ENCODE measurements around the gene TOP1.
"Not testable (repeated sequence)": the region's sequence is repeated elsewhere in the genome, so short reads cannot be mapped to it uniquely, and the experiment has no call there.

The TOP1 gene

DNA sequence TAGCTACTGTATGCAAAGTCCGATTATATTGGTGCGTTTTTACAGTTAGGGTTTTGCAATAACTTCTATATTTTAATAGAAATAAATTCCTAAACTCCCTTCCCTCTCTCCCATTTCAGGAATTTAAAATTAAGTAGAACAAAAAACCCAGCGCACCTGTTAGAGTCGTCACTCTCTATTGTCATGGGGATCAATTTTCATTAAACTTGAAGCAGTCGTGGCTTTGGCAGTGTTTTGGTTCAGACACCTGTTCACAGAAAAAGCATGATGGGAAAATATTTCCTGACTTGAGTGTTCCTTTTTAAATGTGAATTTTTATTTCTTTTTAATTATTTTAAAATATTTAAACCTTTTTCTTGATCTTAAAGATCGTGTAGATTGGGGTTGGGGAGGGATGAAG, 95.0 kb downstream of the TOP1 start:
- H3K27ac ChIP-seq (ENCODE audit: low read depth, low read length), result no peak overlapping the region
- H3K4me1 ChIP-seq (ENCODE audit: control insufficient read depth, insufficient read depth, low read length), result peaks cover 3% of the 10 kb centered on the region
- H3K4me3 ChIP-seq (ENCODE audit: low read length), result no peak overlapping the region
- H3K27me3 ChIP-seq (ENCODE audit: control insufficient read depth, insufficient read depth, low read length), result no peaks in the 10 kb centered on the region
- H3K9ac ChIP-seq (ENCODE audit: low read length), result no peak overlapping the region
- peaks cover 21% of the 10 kb centered on the region for H3K36me3 ChIP-seq (ENCODE audit: control insufficient read depth, insufficient read depth, low read length)

GRCh38 chr20:41124451-41125094, 96.0 kb downstream of the TOP1 start:
- H3K27me3 ChIP-seq (ENCODE audit: control insufficient read depth, insufficient read depth, low read length), result no peaks in the 10 kb centered on the region
- H3K27ac ChIP-seq (ENCODE audit: low read depth, low read length), result no peak overlapping the region
- no peak overlapping the region for H3K9ac ChIP-seq (ENCODE audit: low read length)
- no peak overlapping the region for H3K4me3 ChIP-seq (ENCODE audit: low read length)
- peaks cover 18% of the 10 kb centered on the region for H3K36me3 ChIP-seq (ENCODE audit: control insufficient read depth, insufficient read depth, low read length)
- H3K4me1 ChIP-seq (ENCODE audit: control insufficient read depth, insufficient read depth, low read length), result peaks cover 3% of the 10 kb centered on the region

GRCh38 chr20:41125530-41126457, 97.2 kb downstream of the TOP1 start:
- no peak overlapping the region for H3K9ac ChIP-seq (ENCODE audit: low read length)
- H3K4me3 ChIP-seq (ENCODE audit: low read length), result no peak overlapping the region
- H3K36me3 ChIP-seq (ENCODE audit: control insufficient read depth, insufficient read depth, low read length), result peaks cover 18% of the 10 kb centered on the region
- H3K27ac ChIP-seq (ENCODE audit: low read depth, low read length), result no peak overlapping the region
- no peaks in the 10 kb centered on the region for H3K4me1 ChIP-seq (ENCODE audit: control insufficient read depth, insufficient read depth, low read length)
- H3K27me3 ChIP-seq (ENCODE audit: control insufficient read depth, insufficient read depth, low read length), result no peaks in the 10 kb centered on the region

DNA sequence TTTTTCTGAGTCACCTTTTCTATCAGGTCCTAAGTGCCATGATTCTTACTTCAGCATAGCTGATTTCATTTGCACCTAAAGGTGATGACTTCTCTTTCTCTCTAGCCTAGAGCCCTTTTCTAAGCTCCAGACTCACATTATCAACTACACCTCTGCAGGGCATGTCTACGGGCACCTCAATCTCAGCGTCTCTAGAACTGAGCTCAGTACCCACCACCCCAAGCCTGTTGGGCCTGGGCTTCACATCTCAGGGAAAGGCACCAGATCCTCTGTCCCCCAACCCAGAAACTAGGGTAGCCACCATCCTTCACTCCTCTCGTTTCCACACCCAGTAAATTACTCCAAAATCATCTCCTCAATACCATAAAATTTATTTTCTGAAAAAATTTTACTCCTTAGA, 98.1 kb downstream of the TOP1 start:
- no peaks in the 10 kb centered on the region for H3K27me3 ChIP-seq (ENCODE audit: control insufficient read depth, insufficient read depth, low read length)
- H3K36me3 ChIP-seq (ENCODE audit: control insufficient read depth, insufficient read depth, low read length), result peaks cover 11% of the 10 kb centered on the region
- H3K4me3 ChIP-seq (ENCODE audit: low read length), result no peak overlapping the region
- no peak overlapping the region for H3K9ac ChIP-seq (ENCODE audit: low read length)
- H3K27ac ChIP-seq (ENCODE audit: low read depth, low read length), result no peak overlapping the region
- no peaks in the 10 kb centered on the region for H3K4me1 ChIP-seq (ENCODE audit: control insufficient read depth, insufficient read depth, low read length)

GRCh38 chr20:41128317-41128716, 99.7 kb downstream of the TOP1 start:
- H3K27me3 ChIP-seq (ENCODE audit: control insufficient read depth, insufficient read depth, low read length); H3K4me1 ChIP-seq (ENCODE audit: control insufficient read depth, insufficient read depth, low read length); H3K4me3 ChIP-seq (ENCODE audit: low read length); H3K9ac ChIP-seq (ENCODE audit: low read length); H3K36me3 ChIP-seq (ENCODE audit: control insufficient read depth, insufficient read depth, low read length); H3K27ac ChIP-seq (ENCODE audit: low read depth, low read length): not testable (repeated sequence)

DNA sequence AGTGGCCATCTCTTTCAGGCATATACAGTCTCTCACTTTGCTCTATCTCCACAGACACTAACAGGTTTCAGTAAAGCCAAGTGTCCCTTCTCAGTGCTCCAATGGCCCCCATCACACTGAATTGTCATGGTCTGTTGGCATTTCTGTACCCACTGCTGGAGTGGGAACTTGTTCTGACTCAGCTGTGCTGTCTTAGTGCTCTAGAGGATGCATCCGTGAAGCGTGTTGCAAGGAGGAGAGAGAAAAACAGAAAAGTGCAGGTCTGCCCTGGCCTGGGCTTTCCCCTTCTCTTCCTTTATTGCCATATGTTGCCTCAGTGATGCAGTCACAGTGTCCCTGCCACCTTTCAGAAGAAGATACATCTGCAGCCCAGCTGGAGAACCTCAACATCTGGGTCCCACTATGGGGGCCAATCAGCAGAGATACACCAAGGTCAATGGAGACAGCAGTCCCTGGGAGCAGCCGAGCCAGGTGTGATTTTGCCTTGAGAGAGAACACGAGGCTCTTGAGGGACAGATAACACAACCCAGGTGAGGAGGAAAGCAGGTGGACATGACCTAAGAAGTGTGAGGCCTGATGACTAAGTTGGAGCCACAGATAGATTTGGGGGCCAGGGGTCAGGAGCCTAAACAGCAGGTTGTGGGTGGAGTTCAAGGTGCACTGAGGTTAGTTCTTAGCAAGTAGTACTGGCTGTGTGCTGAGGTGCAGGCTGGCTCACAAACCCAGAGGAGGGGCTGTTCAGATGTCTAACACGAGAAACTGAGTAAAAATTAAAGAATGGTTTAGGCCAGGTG, 103.2 kb downstream of the TOP1 start:
- Histone ChIP-seq H3K4me1 (ENCODE audit: control insufficient read depth, insufficient read depth, low read length) (no peaks in the 10 kb centered on the region), H3K4me3 (ENCODE audit: low read length) (no peak overlapping the region), H3K27ac (ENCODE audit: low read depth, low read length) (no peak overlapping the region), H3K36me3 (ENCODE audit: control insufficient read depth, insufficient read depth, low read length) (no peaks in the 10 kb centered on the region), H3K9ac (ENCODE audit: low read length) (no peak overlapping the region), H3K27me3 (ENCODE audit: control insufficient read depth, insufficient read depth, low read length) (no peaks in the 10 kb centered on the region)

DNA sequence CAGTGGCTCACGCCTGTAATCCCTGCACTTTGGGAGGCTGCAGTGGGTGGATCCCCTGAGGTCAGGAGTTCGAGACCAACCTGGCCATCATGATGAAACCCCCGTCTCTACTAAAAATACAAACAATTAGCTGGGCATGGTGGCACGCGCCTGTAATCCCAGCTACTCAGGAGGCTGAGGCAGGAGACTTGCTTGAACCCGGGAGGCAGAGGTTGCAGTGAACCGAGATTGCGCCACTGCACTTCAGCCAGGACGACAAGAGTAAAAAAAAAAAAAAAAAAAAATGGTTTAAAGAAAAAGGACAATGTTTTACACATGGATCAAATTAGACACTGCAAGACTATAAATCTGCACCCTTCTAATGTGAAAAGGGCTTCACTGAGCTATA, 103.8 kb downstream of the TOP1 start:
- not testable (repeated sequence) for H3K36me3 ChIP-seq (ENCODE audit: control insufficient read depth, insufficient read depth, low read length); H3K4me3 ChIP-seq (ENCODE audit: low read length); H3K27ac ChIP-seq (ENCODE audit: low read depth, low read length); H3K9ac ChIP-seq (ENCODE audit: low read length); H3K4me1 ChIP-seq (ENCODE audit: control insufficient read depth, insufficient read depth, low read length); H3K27me3 ChIP-seq (ENCODE audit: control insufficient read depth, insufficient read depth, low read length)

DNA sequence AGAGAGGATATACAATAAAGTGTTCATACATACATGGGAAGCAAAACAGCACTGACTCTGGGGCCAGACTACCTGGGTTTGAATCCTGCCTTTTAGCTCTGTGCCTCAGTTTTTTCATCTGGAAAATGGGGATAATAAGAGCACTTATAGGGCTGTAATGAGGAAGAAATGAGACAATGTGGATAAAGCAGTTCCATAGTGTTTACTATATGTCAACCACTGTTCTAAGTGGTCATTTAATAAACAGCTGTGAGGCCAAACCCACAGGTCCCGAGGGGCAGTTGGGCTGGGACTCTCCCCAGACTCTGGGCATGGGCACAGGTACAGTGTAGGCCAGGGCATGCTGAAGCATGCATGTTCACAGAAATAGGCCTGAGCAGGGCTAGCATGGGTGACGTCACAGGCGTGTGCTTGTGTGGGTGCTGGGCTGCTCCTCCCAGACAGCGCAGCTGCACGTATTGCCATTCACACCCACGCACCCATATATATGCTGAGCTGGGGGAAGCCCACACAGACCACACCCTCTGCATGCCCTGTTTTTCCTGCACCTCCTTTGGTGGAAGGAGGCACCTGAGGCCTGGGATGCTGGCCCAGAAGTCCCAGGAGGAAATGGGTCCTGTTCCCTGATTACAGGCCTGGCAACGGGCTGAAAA, 105.2 kb downstream of the TOP1 start:
- Histone ChIP-seq H3K9ac (ENCODE audit: low read length) (no peak overlapping the region), H3K4me3 (ENCODE audit: low read length) (no peak overlapping the region), H3K27me3 (ENCODE audit: control insufficient read depth, insufficient read depth, low read length) (no peaks in the 10 kb centered on the region), H3K36me3 (ENCODE audit: control insufficient read depth, insufficient read depth, low read length) (no peaks in the 10 kb centered on the region), H3K4me1 (ENCODE audit: control insufficient read depth, insufficient read depth, low read length) (no peaks in the 10 kb centered on the region), H3K27ac (ENCODE audit: low read depth, low read length) (no peak overlapping the region)

GRCh38 chr20:41134362-41135186, 106.0 kb downstream of the TOP1 start:
- H3K4me1 ChIP-seq (ENCODE audit: control insufficient read depth, insufficient read depth, low read length), result no peaks in the 10 kb centered on the region
- no peak overlapping the region for H3K27ac ChIP-seq (ENCODE audit: low read depth, low read length)
- H3K4me3 ChIP-seq (ENCODE audit: low read length), result no peak overlapping the region
- no peaks in the 10 kb centered on the region for H3K27me3 ChIP-seq (ENCODE audit: control insufficient read depth, insufficient read depth, low read length)
- H3K36me3 ChIP-seq (ENCODE audit: control insufficient read depth, insufficient read depth, low read length), result no peaks in the 10 kb centered on the region
- H3K9ac ChIP-seq (ENCODE audit: low read length), result peak overlapping the region; percentile 10

DNA sequence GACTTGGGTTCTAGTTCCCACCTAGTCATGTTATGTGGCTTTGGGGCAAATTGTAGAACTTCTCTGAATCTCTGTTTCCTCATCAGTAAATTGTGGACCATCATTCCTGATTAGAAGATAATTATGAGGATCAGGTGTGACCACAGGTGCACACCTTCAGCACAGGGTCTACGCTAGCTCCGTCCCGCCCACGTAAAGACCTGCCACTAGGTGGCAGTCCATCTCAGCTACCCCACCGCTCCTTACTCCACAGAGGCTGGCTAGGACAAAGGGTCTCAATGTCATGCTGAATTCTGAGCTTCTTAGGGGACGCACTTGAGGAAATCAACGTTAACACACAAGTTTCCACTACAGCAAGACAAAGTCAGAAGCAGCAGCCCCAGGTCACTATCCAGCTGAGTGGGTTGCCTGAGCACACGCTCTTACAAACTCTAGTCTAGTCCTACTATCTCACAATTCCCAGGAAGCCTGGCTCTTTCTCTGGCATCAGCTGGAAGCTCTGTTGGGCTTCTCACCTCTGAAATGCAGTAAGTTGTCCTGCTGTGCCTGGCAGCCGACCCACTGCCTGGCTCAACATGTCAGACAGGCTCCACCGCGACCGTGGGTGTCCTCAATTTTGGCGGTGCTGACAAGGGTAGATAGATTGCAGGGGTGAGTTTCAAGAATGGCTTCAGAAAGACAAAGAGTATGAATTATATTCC, 106.7 kb downstream of the TOP1 start:
- Histone ChIP-seq H3K9ac (ENCODE audit: low read length) (peak overlapping the region; percentile 10), H3K4me3 (ENCODE audit: low read length) (no peak overlapping the region), H3K4me1 (ENCODE audit: control insufficient read depth, insufficient read depth, low read length) (no peaks in the 10 kb centered on the region), H3K27me3 (ENCODE audit: control insufficient read depth, insufficient read depth, low read length) (no peaks in the 10 kb centered on the region), H3K27ac (ENCODE audit: low read depth, low read length) (no peak overlapping the region), H3K36me3 (ENCODE audit: control insufficient read depth, insufficient read depth, low read length) (no peaks in the 10 kb centered on the region)
